HG03196 (cell line): ENCODE results near the gene RABGGTA.
A peak's percentile ranks its signal among the peaks of the same experiment; 100 is the strongest.

Source experiments
- ATAC-seq: cut with Tn5 transposase; IDR thresholded peaks from one replicate; pipeline ENCODE4 v1.9.1; 2021; ENCODE audit not compliant: unreplicated experiment

RABGGTA gene, protein sequence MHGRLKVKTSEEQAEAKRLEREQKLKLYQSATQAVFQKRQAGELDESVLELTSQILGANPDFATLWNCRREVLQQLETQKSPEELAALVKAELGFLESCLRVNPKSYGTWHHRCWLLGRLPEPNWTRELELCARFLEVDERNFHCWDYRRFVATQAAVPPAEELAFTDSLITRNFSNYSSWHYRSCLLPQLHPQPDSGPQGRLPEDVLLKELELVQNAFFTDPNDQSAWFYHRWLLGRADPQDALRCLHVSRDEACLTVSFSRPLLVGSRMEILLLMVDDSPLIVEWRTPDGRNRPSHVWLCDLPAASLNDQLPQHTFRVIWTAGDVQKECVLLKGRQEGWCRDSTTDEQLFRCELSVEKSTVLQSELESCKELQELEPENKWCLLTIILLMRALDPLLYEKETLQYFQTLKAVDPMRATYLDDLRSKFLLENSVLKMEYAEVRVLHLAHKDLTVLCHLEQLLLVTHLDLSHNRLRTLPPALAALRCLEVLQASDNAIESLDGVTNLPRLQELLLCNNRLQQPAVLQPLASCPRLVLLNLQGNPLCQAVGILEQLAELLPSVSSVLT

DNA sequence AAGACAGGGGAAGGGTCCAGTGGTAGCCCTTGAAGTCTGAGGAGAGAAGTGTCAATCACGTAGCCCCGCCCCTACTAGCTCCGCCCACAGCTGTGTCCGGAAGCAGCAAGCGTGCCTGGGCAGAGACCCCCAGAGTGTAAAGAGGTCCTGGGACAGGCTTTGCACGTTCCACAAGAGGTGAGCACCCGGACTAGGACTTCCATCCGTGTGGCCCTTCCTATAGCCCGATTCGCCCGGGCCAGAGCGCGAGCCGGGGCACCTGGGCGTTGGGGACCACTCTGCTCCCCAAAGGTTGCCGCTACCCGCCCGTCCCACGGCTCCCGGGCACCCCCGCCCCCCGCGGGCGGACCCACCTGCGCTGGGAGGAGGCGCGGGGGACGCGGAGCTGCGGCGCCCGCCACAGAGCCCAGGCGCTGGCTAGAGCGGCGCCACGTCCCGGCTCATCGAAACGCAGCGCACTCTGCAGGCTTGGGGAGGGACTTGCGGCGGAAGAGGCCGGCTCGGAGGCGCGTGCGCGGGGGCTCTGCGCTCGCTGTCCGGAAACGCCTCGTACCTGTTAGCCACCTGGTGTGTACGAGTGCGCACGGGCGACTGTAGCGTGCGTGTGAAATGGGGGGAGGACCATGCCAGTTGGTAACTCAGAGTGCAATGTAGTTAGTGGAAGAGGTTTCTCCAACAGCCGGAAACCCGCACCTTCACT is at the start of gene RABGGTA:
RABGGTA (minus strand) TSS at position 464 of the 700 bp plus-strand sequence. CDS start 482 bp downstream, outside the sequence.
- peak; percentile 78 for ATAC-seq

- ATAC-seq = no peak
Measured at GRCh38 chr14:24317141-24317928, 45.9 kb upstream of the RABGGTA start.

- no peak for ATAC-seq
Measured at GRCh38 chr14:24316597-24316950, 45.2 kb upstream of the RABGGTA start.

GRCh38 chr14:24315807-24316596 is 44.6 kb upstream of the RABGGTA start:
- no peak for ATAC-seq

DNA sequence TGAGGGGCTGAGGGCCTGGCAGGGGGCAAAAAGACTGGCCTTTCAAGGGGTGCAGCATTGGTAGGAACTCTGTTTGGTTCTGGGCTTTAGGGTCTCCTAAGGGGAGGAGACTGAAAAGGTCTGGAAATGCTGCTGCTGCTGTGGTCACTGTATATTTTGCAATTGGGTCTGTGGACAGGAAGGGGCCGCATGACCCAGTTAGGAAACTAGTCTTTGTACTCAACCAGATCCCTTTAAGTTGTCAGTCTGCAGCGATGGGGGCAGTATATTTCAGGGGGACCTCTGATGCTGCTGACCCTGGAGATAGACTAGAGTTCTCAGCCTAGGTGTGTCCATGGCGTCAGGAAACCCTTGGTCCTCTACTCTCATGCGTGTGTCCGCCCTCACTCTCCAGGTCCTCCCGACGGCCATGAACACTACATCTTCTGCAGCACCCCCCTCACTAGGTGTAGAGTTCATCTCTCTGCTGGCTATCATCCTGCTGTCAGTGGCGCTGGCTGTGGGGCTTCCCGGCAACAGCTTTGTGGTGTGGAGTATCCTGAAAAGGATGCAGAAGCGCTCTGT is 43.9 kb upstream of the RABGGTA start:
- ATAC-seq = no peak

- no peak for ATAC-seq
Measured at GRCh38 chr14:24314377-24315193, 43.2 kb upstream of the RABGGTA start.

GRCh38 chr14:24313913-24314312 is 42.5 kb upstream of the RABGGTA start:
- ATAC-seq = no peak

GRCh38 chr14:24312736-24313507 is 41.5 kb upstream of the RABGGTA start:
- no peak for ATAC-seq

- no peak for ATAC-seq
Measured at GRCh38 chr14:24311837-24312615, 40.6 kb upstream of the RABGGTA start.

DNA sequence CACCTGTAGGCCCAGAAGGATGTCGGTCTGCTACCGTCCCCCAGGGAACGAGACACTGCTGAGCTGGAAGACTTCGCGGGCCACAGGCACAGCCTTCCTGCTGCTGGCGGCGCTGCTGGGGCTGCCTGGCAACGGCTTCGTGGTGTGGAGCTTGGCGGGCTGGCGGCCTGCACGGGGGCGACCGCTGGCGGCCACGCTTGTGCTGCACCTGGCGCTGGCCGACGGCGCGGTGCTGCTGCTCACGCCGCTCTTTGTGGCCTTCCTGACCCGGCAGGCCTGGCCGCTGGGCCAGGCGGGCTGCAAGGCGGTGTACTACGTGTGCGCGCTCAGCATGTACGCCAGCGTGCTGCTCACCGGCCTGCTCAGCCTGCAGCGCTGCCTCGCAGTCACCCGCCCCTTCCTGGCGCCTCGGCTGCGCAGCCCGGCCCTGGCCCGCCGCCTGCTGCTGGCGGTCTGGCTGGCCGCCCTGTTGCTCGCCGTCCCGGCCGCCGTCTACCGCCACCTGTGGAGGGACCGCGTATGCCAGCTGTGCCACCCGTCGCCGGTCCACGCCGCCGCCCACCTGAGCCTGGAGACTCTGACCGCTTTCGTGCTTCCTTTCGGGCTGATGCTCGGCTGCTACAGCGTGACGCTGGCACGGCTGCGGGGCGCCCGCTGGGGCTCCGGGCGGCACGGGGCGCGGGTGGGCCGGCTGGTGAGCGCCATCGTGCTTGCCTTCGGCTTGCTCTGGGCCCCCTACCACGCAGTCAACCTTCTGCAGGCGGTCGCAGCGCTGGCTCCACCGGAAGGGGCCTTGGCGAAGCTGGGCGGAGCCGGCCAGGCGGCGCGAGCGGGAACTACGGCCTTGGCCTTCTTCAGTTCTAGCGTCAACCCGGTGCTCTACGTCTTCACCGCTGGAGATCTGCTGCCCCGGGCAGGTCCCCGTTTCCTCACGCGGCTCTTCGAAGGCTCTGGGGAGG is 39.5 kb upstream of the RABGGTA start, which contains the start of gene LTB4R:
LTB4R (plus strand) TSS at position 857 of the 959 bp plus-strand sequence. CDS start 4,150 bp downstream, outside the sequence.
- peak; percentile 53 for ATAC-seq

GRCh38 chr14:24310265-24310645 is 38.9 kb upstream of the RABGGTA start:
- ATAC-seq = no peak

DNA sequence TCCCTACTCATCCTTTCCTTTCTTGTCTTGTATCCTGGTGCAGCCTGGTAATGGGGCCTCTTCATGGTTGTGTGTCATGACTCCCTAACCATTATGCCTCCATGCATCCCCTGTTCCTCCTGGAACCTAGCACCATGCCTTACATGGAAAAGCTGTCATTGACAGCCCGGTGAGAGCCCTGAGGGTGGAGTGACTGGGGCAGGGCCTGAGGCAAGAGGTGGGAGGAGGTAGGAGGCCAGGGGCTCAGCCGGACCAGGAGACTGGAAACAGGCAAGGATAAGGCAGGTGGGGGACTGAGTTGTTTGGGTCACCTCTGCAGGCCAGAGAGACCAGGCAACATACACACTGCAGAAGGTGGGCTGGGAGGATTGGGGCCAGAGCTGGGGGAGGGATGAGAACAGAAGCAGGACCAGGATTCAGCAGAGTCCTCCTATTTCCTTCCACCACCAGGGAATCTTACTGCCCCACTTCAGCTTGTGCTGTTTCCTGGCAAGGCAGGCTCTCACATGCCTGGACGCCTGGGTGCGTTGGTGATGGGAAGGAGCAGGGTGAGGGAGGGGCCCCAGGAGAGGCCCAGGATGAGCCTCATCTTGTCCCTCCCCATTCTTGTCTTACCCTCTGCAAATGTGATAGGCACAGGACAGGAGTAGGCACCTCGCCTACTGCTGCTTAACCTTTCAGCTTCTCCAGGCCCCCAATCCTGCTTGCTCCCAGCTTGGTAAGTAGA is 38.3 kb upstream of the RABGGTA start, which contains the start of gene LTB4R2:
LTB4R2 (plus strand) TSS at position 603 of the 727 bp plus-strand sequence. CDS start 525 bp downstream, outside the sequence.
- no peak for ATAC-seq

- no peak for ATAC-seq
Measured at GRCh38 chr14:24308342-24309124, 37.1 kb upstream of the RABGGTA start.

DNA sequence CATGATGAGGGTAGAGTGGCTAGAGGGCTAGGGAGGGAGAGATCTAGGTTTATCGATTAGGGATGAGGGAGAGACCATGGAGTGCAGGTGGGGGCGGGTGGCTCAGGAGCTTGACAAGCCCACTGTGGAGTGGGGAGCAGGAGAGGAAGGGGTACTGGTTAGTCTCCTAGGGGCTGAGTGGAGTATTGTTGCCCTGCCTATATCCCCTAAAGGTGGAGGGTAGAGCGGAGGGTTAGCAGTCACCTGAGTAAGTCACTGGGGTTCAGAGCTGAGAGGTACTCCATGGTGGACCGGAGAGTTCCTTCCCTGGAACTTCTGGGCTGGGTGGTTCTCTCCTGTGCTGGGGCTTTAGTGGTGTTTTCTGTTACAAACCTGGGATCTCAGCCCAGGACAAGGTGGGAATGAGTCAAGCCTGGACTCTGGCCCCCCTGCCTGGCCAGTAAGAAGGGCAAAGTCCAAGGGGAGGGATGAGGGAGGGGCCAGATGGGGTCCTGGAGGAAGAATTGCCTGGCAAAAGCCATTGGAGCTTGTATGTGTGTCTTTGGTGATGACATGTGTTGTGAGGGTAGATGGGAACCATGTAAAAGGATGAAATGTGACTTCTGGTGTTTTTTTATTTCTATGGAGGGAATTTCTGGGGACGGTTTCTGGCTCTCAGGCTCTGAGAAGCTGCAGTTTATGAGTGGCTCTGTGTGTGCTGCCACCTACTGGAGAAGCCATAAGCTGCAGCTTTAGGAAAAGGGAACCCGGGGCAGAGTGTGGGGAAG is 36.4 kb upstream of the RABGGTA start, which contains the start of gene CIDEB:
CIDEB (minus strand) TSS at position 403 of the 767 bp plus-strand sequence; CDS start at position 284, 119 bp downstream.
- no peak for ATAC-seq
